GM21786 (cell line): ENCODE measurements around the gene OR1F1.

Experiments used
- ATAC-seq: cut with Tn5 transposase; IDR thresholded peaks from one replicate; pipeline ENCODE4 v1.9.1; 2021; ENCODE audit not compliant: unreplicated experiment

The OR1F1 gene

GRCh38 chr16:3246876-3247275 is 58.9 kb downstream of the OR1F1 start:
- ATAC-seq: no peak

GRCh38 chr16:3248596-3248995 is 60.6 kb downstream of the OR1F1 start:
- ATAC-seq: no peak

GRCh38 chr16:3249020-3249419 is 61.0 kb downstream of the OR1F1 start:
- no peak for ATAC-seq

GRCh38 chr16:3249451-3249850 is 61.4 kb downstream of the OR1F1 start:
- no peak for ATAC-seq

GRCh38 chr16:3252967-3253366 is 65.0 kb downstream of the OR1F1 start:
- ATAC-seq: no peak

- no peak for ATAC-seq
These were observed 66.3 kb downstream of the OR1F1 start for GRCh38 chr16:3254309-3254708.
